Ascending aorta (tissue), 2 donors: ENCODE data around the gene TXNL4B. TPM values are rescaled to one million over a fixed set of nuclear protein-coding genes. Genes with fewer than 3 reads are reported as not detected.

Experiments
- DNase-seq, 2 donors: peaks; one replicate each; pipeline ENCODE4 v3.0.0-alpha.2; 2019; ENCODE audit warnings: low spot score in 2 of 2
- H3K27ac ChIP-seq, 2 donors: fragments of 200-600 bp; sonication (generic); one replicate each; pipeline ENCODE4 v1.5.1; 2016 to 2017; ENCODE audit warnings: mild to moderate bottlenecking in 1 of 2
- H3K27me3 ChIP-seq: fragments of 200-600 bp; sonication (generic); one replicate; pipeline ENCODE4 v1.5.1; 2017
- H3K36me3 ChIP-seq, 2 donors: fragments of 200-600 bp; sonication (generic); one replicate each; pipeline ENCODE4 v1.5.1; 2016
- H3K4me1 ChIP-seq, 2 donors: fragments of 200-600 bp; sonication (generic); one replicate each; pipeline ENCODE4 v1.5.1; 2016 to 2017; ENCODE audit warnings: mild to moderate bottlenecking in 1 of 2
- H3K4me3 ChIP-seq, 2 donors: fragments of 200-600 bp; sonication (generic); one replicate each; pipeline ENCODE4 v1.5.1; 2016 to 2017; ENCODE audit warnings: mild to moderate bottlenecking in 1 of 2
- H3K9me3 ChIP-seq, 2 donors: fragments of 200-600 bp; sonication (generic); one replicate each; pipeline ENCODE4 v1.5.1; 2016
- intact Hi-C: fragments of 100-400 bp; cut with DNase I; formaldehyde crosslinking; loops from one replicate; pipeline ENCODE4 v1.15.1; 2023
- total RNA-seq: library from RNA; depleted of rRNA; stranded (reverse); fragments of >200 nt; gene quantifications from one replicate; pipeline ENCODE4 v1.1.0, GENCODE V29; 2016
- TF ChIP-seq, protein P1 (sequence below), 3 experiments: fragments of 200-600 bp in 2 of 3; fragments of 450-650 bp in 1 of 3; sonication (generic) in 2 of 3; IDR thresholded peaks; one replicate each; pipeline ENCODE4 v1.5.1; 2016 to 2019; ENCODE audit warnings: antibody characterized with exemption in 3 of 3, mild to moderate bottlenecking in 1 of 3, moderate library complexity in 1 of 3

The TXNL4B gene
- total RNA-seq, 1 donor from 2014 or later, result 2.4 TPM

DNA sequence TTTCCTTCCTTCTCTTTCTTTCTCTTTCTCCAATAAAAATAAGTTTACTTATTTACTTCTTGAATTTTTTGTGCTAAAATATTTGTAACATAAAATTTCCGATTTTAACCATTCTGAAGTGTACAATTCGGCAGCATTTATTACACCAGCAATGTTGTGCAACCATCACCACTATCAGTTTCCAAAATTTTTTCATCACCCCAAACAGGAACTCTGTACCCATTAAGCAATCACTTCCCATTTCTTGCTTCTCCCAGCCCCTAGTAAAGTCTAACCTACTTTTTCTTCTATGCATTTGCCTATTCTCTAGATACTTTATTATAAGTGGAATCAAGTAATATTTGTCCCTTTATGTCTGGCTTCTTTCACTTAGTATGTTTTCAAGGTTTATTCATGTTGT is 41.6 kb downstream of the TXNL4B start:
- intact Hi-C loops, result no loop called here
- TF ChIP-seq, protein P1, sequence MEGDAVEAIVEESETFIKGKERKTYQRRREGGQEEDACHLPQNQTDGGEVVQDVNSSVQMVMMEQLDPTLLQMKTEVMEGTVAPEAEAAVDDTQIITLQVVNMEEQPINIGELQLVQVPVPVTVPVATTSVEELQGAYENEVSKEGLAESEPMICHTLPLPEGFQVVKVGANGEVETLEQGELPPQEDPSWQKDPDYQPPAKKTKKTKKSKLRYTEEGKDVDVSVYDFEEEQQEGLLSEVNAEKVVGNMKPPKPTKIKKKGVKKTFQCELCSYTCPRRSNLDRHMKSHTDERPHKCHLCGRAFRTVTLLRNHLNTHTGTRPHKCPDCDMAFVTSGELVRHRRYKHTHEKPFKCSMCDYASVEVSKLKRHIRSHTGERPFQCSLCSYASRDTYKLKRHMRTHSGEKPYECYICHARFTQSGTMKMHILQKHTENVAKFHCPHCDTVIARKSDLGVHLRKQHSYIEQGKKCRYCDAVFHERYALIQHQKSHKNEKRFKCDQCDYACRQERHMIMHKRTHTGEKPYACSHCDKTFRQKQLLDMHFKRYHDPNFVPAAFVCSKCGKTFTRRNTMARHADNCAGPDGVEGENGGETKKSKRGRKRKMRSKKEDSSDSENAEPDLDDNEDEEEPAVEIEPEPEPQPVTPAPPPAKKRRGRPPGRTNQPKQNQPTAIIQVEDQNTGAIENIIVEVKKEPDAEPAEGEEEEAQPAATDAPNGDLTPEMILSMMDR (IDR thresholded peaks at IDR 0.05), result no peak
- DNase-seq, result no peak

DNA sequence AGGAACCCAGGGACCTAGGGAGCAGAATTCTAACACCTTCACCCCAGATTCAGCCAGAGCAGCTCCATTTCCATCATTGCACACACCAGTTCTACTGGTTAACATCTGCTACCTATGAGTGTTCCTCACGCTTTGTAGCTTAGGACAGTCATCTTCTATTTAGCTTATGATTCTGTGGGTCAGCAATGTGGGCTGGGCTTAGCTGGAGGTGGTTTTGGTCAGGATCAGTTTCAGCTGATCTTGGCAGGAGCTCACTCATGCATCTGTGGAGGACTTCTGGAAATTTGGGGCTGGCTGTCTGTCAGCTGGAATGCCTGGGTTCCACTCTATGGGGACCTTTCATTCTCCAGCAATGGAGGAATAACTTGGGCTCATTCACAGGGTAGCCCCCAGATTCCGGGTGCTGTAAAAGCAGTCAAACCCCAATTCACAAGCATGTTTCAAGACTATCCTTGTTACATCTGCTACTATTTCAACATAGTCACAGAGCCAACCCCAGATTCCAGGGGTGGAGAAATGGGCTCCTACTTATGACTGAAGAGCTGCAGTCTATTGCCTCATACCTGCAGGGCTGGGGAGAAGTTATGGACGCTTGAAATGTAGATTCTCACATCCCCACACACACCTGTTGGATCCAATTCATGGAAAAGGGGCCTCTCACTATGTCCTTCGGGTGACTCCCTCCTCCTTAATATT is 42.5 kb downstream of the TXNL4B start:
- H3K27ac ChIP-seq, result no peak overlapping the region
- intact Hi-C loops, result no loop called here
- DNase-seq, result no peak

More for the DNA sequence above, 41.6 kb downstream of the TXNL4B start:
- Histone ChIP-seq H3K27me3 (no peaks in the 10 kb centered on the region), H3K4me1 (no peaks in the 10 kb centered on the region), H3K27ac (no peak overlapping the region), H3K36me3 (no peaks in the 10 kb centered on the region), H3K4me3 (no peak overlapping the region), H3K9me3 (peaks cover 0 to 6% of the 10 kb centered on the region in 2 donors)

DNA sequence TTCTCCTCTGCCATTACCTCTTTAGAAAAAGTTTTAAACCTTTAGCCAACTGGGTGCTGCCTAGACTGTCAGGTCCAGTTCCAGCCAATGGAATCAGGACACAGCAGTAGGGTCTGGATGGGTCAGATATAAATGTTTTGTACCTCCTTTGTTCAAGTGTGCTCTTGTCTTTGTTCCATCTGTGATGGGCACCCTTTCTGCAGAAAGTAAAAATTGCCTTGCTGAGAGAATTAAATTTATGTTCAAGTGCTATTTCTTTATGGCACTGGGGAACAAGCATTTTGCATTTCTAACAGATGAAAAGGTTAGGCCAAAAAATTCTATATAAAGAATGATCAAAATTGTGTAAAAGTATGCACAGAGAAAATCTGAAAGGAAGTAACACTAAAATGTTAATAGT is 44.3 kb downstream of the TXNL4B start:
- Histone ChIP-seq H3K36me3 (no peaks in the 10 kb centered on the region), H3K27ac (no peak overlapping the region), H3K4me1 (no peaks in the 10 kb centered on the region), H3K9me3 (peaks cover 0 to 6% of the 10 kb centered on the region in 2 donors), H3K4me3 (no peak overlapping the region), H3K27me3 (no peaks in the 10 kb centered on the region)
- DNase-seq, result no peak
- intact Hi-C loops, result no loop called here
- TF ChIP-seq, protein P1 (IDR thresholded peaks at IDR 0.05), result no peak

More for the DNA sequence above, 42.5 kb downstream of the TXNL4B start:
- Histone ChIP-seq H3K36me3 (no peaks in the 10 kb centered on the region), H3K27me3 (no peaks in the 10 kb centered on the region), H3K4me3 (no peak overlapping the region), H3K9me3 (peaks cover 0 to 6% of the 10 kb centered on the region in 2 donors), H3K4me1 (no peaks in the 10 kb centered on the region)
- TF ChIP-seq, protein P1 (IDR thresholded peaks at IDR 0.05), result no peak

DNA sequence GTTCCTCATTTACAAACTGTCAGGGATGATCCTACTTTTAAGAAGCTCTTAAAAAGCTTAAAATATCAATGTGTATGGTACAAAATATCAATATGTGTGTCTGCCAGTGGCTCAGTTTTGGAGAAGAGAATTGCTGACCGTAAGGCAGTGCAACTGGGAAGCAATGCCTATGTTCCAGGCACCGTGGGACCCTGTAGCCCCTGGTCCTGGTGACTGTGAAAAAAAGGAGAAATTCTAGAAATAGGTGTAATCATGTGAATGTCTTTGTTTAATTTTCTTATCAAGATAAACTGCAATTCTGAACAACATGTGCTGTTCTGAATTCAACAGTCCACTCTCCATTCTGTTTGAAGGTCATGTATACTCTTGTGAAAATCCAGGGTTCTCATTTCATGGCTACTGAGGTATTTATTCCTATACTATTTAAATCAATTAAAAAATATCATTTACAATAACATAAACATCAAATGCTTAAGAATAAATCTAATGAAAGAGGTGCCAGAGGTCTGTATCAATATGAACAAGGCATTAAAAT is 48.5 kb downstream of the TXNL4B start:
- no peak overlapping the region for H3K4me3 ChIP-seq
- H3K9me3 ChIP-seq, result peaks cover 0 to 6% of the 10 kb centered on the region in 2 donors
- no peaks in the 10 kb centered on the region for H3K27me3 ChIP-seq
- no peaks in the 10 kb centered on the region for H3K4me1 ChIP-seq
- TF ChIP-seq, protein P1 (IDR thresholded peaks at IDR 0.05), result no peak
- H3K36me3 ChIP-seq, result peaks cover 0 to 18% of the 10 kb centered on the region in 2 donors
- no peak for DNase-seq
- no peak overlapping the region for H3K27ac ChIP-seq
- intact Hi-C loops, result no loop called here

DNA sequence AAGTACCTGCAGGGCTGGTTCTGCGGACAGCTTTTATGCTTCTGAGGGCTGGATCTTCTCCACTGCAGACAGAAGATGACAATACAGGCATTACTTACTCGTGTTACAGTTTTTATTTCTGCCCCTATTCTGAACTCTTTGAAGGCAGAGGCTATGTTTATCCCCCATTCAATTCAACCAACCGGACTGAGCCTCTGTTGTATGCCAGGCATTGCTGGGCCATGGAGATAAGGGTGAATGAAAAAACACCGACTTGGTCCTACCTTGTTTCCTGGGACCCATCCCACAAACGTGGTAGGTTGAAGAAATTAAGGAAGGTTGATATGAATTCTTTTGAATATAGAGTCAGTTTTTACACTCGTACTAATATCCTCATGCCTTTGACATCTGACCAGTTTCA is 49.1 kb downstream of the TXNL4B start:
- H3K9me3 ChIP-seq, result peaks cover 0 to 4% of the 10 kb centered on the region in 2 donors
- H3K4me3 ChIP-seq, result no peak overlapping the region
- TF ChIP-seq, protein P1 (IDR thresholded peaks at IDR 0.05), result no peak
- H3K36me3 ChIP-seq, result peaks cover 0 to 18% of the 10 kb centered on the region in 2 donors
- no peak overlapping the region for H3K27ac ChIP-seq
- intact Hi-C loops, result no loop called here
- H3K4me1 ChIP-seq, result no peaks in the 10 kb centered on the region
- no peaks in the 10 kb centered on the region for H3K27me3 ChIP-seq
- DNase-seq, result no peak
